ENCODE measurements around the gene TSGA10IP.

DNA sequence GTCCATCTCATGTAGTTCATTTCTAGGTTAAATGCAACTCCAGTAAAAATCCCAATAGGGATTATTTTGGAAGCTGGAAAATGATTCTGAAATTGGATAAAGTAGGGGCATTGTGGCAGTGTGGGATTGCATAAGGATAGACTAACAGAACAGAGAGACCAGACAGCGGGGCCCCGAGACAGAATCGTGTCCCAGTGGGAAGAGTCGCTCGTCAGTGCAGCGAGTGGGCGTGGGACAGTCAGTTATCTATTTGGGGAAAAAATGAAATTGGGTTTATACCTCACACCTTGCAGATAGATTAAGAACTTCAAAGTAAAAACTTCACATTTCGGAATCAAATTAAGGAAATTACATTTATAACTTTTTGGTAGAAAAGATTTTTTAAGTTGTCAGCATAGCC lies 26.8 kb downstream of the TSGA10IP start:
- no peak for TF ChIP-seq EP300 (IDR thresholded peaks at IDR 0.05)
- no peak for TF ChIP-seq POLR2AphosphoS5 (IDR thresholded peaks at IDR 0.05)
- TF ChIP-seq, protein P1, sequence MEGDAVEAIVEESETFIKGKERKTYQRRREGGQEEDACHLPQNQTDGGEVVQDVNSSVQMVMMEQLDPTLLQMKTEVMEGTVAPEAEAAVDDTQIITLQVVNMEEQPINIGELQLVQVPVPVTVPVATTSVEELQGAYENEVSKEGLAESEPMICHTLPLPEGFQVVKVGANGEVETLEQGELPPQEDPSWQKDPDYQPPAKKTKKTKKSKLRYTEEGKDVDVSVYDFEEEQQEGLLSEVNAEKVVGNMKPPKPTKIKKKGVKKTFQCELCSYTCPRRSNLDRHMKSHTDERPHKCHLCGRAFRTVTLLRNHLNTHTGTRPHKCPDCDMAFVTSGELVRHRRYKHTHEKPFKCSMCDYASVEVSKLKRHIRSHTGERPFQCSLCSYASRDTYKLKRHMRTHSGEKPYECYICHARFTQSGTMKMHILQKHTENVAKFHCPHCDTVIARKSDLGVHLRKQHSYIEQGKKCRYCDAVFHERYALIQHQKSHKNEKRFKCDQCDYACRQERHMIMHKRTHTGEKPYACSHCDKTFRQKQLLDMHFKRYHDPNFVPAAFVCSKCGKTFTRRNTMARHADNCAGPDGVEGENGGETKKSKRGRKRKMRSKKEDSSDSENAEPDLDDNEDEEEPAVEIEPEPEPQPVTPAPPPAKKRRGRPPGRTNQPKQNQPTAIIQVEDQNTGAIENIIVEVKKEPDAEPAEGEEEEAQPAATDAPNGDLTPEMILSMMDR (IDR thresholded peaks at IDR 0.05), result no peak
- no peak for TF ChIP-seq POLR2A (IDR thresholded peaks at IDR 0.05)

Measured in gastroesophageal sphincter (tissue), 3 donors.